HL-60/S4 (cell line): ENCODE data around the gene CTNNA2.

ENCODE experiments used
- in situ Hi-C: fragments of 300-500 bp; cut with MboI; formaldehyde crosslinking; loops from 2 replicates; pipeline ENCODE4 v1.14.3; 2022; ENCODE audit warnings: low sequenced_read_pairs

The CTNNA2 gene

DNA sequence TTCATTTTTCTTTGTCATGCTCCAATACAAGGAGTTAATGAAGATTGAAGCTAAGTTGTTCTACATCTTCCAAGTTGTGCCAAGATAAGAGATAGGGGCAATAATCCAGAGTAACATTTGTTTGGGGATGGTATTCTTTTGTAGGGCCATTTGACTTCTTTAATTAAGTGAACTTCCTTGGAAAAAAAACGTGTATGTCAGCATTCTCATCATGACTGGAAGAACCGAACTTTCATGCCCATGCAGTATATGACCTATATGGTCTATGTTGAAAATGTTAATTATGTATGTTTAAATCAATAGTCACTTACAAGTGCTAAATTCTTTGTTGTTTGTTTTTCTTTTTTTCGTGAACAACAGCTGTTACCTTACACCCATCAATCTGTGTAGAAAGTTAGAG, 1111.2 kb downstream of the CTNNA2 start:
- in situ Hi-C loops = no loop called here

- in situ Hi-C loops = no loop called here
These were observed 1121.7 kb downstream of the CTNNA2 start for GRCh38 chr2:80634590-80634989.

DNA sequence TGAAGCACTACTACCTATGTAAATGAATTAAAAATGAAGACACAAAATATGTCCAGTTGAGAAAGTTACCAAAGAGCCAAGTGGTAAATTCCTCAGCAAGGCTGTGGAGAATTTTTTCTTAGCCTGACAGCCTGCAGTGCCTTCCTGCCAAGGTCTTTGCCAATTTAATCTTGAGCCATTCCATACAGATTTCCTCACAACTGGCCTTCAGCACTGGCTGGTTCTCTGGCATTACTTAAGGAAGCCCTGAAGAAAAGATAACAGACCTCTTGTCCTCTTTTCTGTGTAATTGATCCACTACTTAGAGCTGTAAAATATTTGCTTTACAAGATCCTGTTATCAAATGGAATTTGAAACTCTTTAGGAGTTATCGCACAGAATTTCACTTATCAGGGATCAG, 1125.9 kb downstream of the CTNNA2 start:
- in situ Hi-C loops = no loop called here

GRCh38 chr2:80642465-80642864, 1129.6 kb downstream of the CTNNA2 start:
- in situ Hi-C loops = no loop called here

DNA sequence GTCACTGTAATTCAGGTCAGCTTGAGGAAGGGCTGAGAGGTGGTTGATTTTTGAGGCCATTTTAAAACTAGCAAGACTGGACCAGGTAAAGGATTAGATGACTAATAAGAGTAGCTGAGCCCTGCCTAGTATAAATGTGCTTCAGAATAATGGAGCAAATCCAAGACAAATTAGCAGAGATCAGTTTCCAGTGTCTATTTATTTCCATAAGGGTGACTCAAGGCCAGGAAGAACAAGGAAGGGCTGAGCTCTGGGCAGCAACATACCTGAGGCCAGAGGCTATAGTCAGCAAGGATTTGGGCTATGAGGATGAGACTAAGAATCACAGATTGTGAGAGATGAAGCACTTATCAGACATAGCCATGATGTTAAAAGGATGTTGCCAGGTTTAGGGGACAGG, 1130.7 kb downstream of the CTNNA2 start:
- in situ Hi-C loops = no loop called here

- in situ Hi-C loops = no loop called here
These were observed 1138.6 kb downstream of the CTNNA2 start for GRCh38 chr2:80651435-80651834.

DNA sequence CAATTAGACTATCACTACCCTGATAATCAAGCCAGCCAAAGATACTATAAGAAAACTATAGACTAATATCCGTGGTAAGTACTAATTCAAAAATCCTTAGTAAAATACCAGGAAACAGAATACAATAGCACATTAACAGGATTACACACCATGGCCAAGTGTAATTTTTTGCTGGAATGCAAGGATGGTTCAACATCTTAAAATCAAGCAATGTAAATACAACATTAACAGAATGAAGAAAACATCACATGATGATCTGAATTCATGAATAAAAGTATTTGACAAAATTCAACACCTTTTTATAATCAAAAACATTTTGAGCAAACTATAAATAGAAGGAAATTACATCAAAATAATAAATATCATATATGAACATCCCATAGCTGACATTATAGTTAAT, 1142.4 kb downstream of the CTNNA2 start:
- in situ Hi-C loops = no loop called here

DNA sequence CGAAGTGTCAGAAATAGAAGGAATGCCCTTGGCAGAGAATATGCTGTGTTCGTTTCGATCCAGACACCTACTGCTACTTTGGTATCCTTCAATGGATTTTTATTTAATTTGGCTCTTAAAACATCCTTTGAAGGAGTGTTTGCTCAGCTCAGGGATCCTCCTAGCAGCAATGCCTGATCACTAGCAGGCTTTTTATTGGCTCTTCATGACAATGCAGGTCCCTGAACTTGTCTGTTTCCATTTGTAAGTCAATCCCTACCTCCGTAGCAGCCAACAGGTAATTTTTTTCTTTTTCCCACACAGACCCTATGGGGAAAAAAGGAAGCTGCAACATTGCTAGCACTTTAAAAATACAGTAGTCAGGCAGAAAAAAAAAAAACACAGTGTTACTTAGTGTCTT, 1157.9 kb downstream of the CTNNA2 start:
- in situ Hi-C loops = no loop called here

GRCh38 chr2:80687524-80687923, 1174.7 kb downstream of the CTNNA2 start:
- in situ Hi-C loops = no loop called here

DNA sequence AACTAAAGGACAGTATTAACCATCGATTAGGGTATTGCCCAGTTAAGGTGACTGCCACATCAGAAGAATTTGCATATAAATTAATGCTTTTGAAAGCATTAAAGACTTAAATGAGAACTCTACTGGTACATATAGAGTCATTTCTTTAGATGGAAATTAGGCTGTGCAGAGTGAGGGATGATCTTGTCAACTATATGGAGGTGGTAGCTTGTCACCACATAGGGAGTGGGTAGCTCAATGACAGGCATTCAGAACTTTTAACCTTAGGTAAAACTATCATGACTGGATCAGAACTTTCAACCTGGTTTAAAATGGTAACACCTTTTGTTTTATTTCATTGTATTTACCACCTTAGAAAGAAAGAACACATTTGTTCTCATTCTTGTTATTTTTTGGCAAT, 1176.3 kb downstream of the CTNNA2 start:
- in situ Hi-C loops = no loop called here
